HUES64 (cell line): ENCODE data around the gene KLK4.
"Not testable (repeated sequence)": the region's sequence is repeated elsewhere in the genome, so short reads cannot be mapped to it uniquely, and the experiment has no call there.

ENCODE experiments used
- H3K27ac ChIP-seq: 2 replicates; pipeline ENCODE4 v1.7.0; 2013; ENCODE audit warnings: low read depth, low read length, inconsistent platforms
- H3K27me3 ChIP-seq: 2 replicates; pipeline ENCODE4 v1.6.1; 2013; ENCODE audit warnings: mild to moderate bottlenecking, low read length; ENCODE audit not compliant: insufficient read depth
- H3K36me3 ChIP-seq: 2 replicates; pipeline ENCODE4 v1.6.1; 2013; ENCODE audit warnings: mild to moderate bottlenecking, low read length; ENCODE audit not compliant: insufficient read depth
- H3K4me1 ChIP-seq: 2 replicates; pipeline ENCODE4 v1.6.1; 2013; ENCODE audit warnings: mild to moderate bottlenecking, low read length, moderate library complexity; ENCODE audit not compliant: insufficient read depth
- H3K4me3 ChIP-seq: 2 replicates; pipeline ENCODE4 v1.5.1; 2013; ENCODE audit warnings: mild to moderate bottlenecking, low read length, moderate library complexity
- H3K9ac ChIP-seq: 2 replicates; pipeline ENCODE4 v1.6.1; 2013; ENCODE audit warnings: mild to moderate bottlenecking, low read depth, low read length
- H3K9me3 ChIP-seq: 2 replicates; pipeline ENCODE4 v1.6.1; 2013; ENCODE audit warnings: low read depth, low read length; ENCODE audit not compliant: insufficient read depth
- WGBS: fragments of 150-250, 120-280 bp; methylation state at CpG from one replicate; pipeline ENCODE4 v1.1.7; 2013; ENCODE audit warnings: missing lambda C conversion rate; 5-methylcytosine and 5-hydroxymethylcytosine counted together

The KLK4 gene

DNA sequence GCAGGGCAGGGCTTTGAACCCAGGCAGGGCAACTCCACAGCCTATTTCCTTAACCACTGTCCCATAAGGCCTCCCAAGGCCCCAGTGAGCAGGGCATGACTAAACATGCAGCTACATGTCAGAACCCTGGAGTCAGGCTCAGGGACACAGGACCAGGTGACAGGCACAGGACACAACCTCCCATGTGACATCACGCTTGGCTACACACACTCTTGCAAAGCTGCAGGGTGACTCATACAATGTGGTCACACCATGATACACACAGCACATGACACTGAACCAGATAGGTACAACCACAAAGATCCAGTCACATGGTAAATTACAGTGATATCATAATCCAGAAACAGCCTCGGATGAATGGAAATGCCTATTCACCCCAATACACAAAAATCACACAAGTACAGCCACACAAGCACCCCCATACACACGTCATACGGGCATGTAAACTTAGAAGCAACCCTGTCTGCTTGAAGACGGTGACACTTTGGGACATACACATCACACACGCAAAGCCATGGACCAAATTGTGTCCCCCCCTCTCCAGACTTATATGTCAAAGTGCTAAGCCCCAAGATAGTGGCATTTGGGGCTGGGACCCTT lies 14.5 kb downstream of the KLK4 start:
- Histone ChIP-seq H3K4me3 (no peak overlapping the region), H3K27me3 (no peaks in the 10 kb centered on the region), H3K9me3 (peaks cover 29% of the 10 kb centered on the region), H3K27ac (no peak overlapping the region), H3K36me3 (no peaks in the 10 kb centered on the region), H3K4me1 (no peaks in the 10 kb centered on the region), H3K9ac (no peak overlapping the region)
- 81% methylated on average over 6 of the region's 6 CpGs for WGBS

DNA sequence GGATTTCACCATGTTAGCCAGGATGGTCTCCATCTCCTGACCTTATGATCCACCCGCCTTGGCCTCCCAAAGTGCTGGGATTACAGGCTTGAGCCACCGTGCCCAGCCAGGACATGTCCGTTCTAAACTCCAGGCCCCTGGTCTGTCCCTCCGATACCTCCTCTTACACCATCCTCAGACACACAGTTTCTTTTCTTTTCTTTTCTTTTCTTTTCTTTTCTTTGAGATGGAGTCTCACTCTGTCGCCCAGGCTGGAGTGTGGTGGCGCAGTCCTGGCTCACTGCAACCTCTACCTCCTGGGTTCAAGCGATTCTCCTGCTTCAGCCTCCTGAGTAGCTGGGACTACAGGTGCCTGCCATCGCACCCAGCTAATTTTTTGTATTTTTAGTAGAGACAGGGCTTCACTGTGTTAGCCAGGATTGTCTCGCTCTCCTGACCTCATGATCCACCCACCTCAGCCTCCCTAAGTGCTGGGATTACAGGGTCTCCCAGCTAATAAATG lies 15.1 kb downstream of the KLK4 start:
- H3K9ac ChIP-seq, H3K4me1 ChIP-seq, H3K4me3 ChIP-seq, H3K27ac ChIP-seq, H3K27me3 ChIP-seq, H3K36me3 ChIP-seq: not testable (repeated sequence)
- peaks cover 29% of the 10 kb centered on the region for H3K9me3 ChIP-seq
- 89% methylated on average over 9 of the region's 9 CpGs for WGBS

DNA sequence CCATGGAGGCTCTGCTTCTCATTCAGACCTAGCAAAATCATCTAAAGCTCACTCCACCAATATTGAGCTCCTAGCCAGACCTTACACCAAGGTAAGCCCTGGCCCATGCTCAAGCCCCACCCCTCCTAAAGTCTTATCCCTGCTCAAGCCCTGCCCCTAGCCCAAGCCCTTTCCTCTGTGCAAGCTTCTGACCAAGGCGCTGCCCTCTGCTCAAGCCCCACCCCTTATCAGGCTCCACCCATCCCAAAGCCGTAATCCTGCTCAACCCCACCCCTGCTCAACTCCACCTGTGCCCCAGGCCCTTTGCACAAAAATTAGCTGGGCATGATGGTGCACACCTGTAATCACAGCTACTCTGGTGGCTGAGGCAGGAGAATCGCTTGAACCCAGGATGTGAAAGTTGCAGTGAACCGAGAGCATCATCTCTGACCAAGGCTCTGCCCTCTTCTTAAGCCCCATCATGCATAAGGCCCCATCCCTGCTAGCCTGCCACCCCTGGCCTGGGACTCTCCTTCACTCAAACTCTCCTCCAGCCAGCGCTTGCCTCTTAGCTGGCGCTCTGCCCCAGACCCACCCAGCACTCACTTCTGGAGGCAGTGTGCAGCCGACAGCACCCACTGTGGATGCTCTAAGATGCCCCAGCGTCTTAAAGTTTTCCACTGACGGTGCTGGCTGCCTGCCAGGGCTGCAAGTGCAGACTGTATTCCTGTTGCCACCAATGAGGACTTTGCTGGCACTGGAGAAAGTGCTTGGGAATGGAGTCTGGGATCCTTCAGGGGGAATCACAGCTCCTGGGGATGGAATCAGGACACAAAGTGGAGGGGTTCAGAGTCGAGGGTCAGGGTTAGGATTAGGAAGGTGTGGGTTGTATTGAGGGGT lies 16.5 kb downstream of the KLK4 start:
- no peak overlapping the region for H3K9ac ChIP-seq
- 78% methylated on average over 10 of the region's 10 CpGs for WGBS

DNA sequence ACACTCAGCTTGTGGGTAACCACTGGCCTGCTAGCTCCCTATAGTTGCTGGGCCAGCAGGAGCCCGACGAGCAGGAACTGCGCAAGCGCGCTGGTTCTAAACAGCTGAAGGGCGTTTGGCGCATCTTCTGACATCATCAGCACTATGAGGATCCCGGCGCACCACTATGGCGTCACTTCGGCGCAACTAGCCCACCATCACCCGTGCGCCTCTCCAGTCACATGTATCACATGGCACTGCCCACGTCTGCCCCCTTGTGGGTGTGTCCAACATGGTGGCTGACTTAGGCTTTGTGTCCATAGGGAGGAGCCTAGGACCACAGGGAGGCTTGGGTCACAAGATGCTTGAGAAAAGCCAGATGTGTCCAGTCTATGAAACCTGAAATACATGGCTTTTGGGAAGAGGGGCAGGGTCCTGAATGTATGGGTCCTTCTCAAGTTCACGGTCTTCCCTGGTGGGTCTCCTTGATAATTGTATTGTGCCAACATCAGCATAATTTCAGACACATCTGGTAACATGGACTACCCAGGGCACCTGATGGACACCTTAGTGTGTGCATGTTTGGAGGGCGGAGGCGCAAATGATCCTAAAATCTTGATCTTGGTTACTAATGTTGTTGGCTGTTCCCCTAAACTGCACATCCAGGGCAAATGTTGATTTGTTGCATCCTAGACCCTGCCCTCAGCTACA lies 18.0 kb downstream of the KLK4 start:
- WGBS, result 90% methylated on average over 18 of the region's 18 CpGs
- H3K4me3 ChIP-seq, result no peak overlapping the region
- no peak overlapping the region for H3K27ac ChIP-seq
- no peaks in the 10 kb centered on the region for H3K4me1 ChIP-seq
- no peak overlapping the region for H3K9ac ChIP-seq
- no peaks in the 10 kb centered on the region for H3K36me3 ChIP-seq
- peaks cover 35% of the 10 kb centered on the region for H3K9me3 ChIP-seq
- no peaks in the 10 kb centered on the region for H3K27me3 ChIP-seq

More for the DNA sequence above, 16.5 kb downstream of the KLK4 start:
- Histone ChIP-seq H3K4me3 (no peak overlapping the region), H3K4me1 (no peaks in the 10 kb centered on the region), H3K27ac (no peak overlapping the region), H3K27me3 (no peaks in the 10 kb centered on the region), H3K36me3 (no peaks in the 10 kb centered on the region), H3K9me3 (peaks cover 29% of the 10 kb centered on the region)

DNA sequence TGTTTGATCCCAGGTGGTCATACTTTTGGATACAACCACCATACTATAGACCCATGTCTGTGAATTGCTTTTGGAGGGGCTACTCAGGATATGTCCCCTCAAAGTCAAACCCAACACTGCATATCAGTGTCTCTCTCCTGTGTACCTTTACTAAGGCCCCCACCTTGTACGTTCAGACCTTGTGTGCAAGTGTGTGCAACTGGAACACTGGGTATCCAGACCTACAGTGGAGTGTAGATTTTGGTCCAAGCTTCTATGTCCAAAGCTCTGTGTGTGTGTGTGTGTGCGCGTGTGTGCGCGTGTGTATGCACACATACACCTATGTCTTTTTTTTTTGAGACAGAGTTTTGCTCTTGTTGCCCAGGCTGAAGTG lies 20.0 kb downstream of the KLK4 start:
- Histone ChIP-seq H3K27me3 (peaks cover 3% of the 10 kb centered on the region; the same call in 1 of the 2 replicates), H3K9ac (no peak overlapping the region), H3K9me3 (peaks cover 35% of the 10 kb centered on the region), H3K4me3 (no peak overlapping the region), H3K4me1 (no peaks in the 10 kb centered on the region), H3K36me3 (no peaks in the 10 kb centered on the region), H3K27ac (no peak overlapping the region)
- WGBS, result 85% methylated on average over 1 of the region's 5 CpGs

DNA sequence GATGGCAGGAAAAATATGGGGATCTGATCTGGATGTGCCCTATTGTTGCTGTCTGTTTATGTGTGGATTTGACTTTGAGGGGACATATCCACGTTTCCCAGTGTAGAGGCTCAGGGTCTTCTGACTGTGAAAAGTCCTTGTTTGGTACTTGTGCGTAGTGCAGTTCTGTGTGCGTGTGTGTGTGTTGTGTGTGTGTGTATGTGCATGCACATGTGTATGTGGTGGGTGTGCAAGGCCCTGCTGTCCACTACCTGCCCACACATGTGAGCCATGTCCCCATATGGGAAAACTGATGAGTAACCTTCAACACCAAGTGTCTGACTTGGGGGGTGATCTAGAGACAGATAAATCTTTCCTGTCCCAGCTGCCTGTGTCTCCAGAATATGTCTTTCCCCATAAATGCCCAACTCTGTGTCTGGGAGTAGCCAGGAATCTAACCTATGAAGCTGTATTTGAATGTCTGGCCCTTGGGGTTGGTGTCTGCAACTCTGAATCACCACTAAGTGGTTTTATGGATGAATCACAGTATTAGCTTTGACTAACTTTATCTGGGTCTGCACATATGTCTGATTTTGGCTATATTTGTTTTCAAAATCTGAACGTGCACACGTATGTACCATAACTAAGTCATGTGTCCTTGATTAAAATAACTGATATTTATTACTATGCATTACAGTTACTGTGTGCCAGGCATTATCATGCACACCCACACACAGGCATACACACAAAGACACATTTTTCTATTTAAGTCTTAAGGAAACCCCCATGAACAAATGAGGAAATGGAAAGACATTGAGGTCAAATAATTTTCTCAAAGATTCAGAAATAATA lies 20.6 kb downstream of the KLK4 start:
- H3K4me1 ChIP-seq, result no peaks in the 10 kb centered on the region
- H3K4me3 ChIP-seq, result no peak overlapping the region
- no peaks in the 10 kb centered on the region for H3K36me3 ChIP-seq
- peaks cover 39% of the 10 kb centered on the region for H3K9me3 ChIP-seq
- H3K27me3 ChIP-seq, result peaks cover 3% of the 10 kb centered on the region; the same call in 1 of the 2 replicates
- no peak overlapping the region for H3K9ac ChIP-seq
- H3K27ac ChIP-seq, result no peak overlapping the region
- 47% methylated on average over 5 of the region's 5 CpGs for WGBS

DNA sequence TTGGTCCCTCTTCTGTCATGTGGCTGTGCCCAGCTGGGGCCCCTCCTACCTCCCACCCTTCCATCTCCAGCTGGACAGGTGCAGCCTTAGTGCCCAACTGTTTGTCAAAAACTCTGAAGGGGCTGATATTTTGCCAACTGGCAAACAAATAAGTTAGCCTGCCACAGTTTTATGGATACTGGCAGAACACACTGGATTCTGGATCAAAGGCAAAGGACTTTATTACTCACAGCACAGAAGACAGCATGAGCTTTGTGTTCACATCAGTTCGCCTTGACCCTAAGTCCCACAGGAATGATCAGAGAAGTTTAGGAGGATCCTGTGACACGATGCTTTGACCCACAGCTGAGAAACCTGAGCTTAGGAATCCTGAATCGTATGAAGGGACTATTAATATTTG lies 21.6 kb downstream of the KLK4 start:
- H3K9me3 ChIP-seq, result peaks cover 37% of the 10 kb centered on the region
- H3K9ac ChIP-seq, result no peak overlapping the region
- no peaks in the 10 kb centered on the region for H3K36me3 ChIP-seq
- no peaks in the 10 kb centered on the region for H3K4me1 ChIP-seq
- no peak overlapping the region for H3K4me3 ChIP-seq
- WGBS, result 64% methylated on average over 3 of the region's 3 CpGs
- peaks cover 6% of the 10 kb centered on the region; the same call in 1 of the 2 replicates for H3K27me3 ChIP-seq
- no peak overlapping the region for H3K27ac ChIP-seq

DNA sequence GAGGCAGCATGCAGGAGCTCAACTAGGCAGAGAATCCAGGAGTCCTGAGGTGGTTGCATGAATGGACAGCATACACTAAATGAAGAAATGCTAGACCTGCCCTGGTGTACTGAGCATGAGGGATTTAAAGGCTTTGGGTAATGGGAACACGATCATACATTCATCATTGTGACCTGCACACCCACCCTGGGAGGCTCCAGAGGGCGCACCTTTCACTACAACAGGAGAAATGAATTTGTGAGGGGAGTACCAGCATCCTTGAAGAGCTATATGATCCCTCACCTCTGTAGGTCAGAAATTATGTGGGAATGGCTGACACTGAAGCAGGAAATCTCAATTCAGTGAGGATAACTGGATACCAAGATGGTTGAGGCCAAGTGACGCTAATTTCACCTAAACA lies 29.0 kb downstream of the KLK4 start:
- Histone ChIP-seq H3K4me1 (no peaks in the 10 kb centered on the region), H3K9me3 (peaks cover 13% of the 10 kb centered on the region; the same call in 1 of the 2 replicates), H3K27ac (no peak overlapping the region), H3K36me3 (no peaks in the 10 kb centered on the region), H3K4me3 (no peak overlapping the region), H3K9ac (no peak overlapping the region), H3K27me3 (0 out of 2 replicates have a peak, but pooled peaks cover 3% of the 10 kb centered on the region)
- WGBS, result 53% methylated on average over 3 of the region's 3 CpGs

DNA sequence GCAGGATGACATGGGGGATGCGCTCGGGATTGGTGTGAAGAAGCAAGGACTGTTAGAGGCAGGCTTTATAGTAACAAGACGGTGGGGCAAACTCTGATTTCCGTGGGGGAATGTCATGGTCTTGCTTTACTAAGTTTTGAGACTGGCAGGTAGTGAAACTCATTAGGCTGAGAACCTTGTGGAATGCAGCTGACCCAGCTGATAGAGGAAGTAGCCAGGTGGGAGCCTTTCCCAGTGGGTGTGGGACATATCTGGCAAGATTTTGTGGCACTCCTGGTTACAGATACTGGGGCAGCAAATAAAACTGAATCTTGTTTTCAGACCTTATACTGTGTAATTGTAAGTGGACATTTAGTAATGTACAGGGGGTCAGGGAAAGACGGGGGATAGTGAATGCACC lies 31.0 kb downstream of the KLK4 start:
- 0 out of 2 replicates have a peak, but pooled peaks cover 2% of the 10 kb centered on the region for H3K27me3 ChIP-seq
- H3K36me3 ChIP-seq, result no peaks in the 10 kb centered on the region
- WGBS, result 77% methylated on average over 5 of the region's 5 CpGs
- H3K4me3 ChIP-seq, result no peak overlapping the region
- H3K27ac ChIP-seq, result no peak overlapping the region
- 0 out of 2 replicates have a peak, but pooled peaks cover 5% of the 10 kb centered on the region for H3K9me3 ChIP-seq
- H3K9ac ChIP-seq, result no peak overlapping the region
- no peaks in the 10 kb centered on the region for H3K4me1 ChIP-seq

DNA sequence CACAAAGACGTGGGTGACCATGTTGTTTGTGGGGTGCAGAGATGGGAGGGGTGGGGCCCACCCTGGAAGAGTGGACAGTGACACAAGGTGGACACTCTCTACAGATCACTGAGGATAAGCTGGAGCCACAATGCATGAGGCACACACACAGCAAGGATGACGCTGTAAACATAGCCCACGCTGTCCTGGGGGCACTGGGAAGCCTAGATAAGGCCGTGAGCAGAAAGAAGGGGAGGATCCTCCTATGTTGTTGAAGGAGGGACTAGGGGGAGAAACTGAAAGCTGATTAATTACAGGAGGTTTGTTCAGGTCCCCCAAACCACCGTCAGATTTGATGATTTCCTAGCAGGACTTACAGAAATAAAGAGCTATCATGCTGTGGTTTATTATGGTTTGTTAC lies 32.3 kb downstream of the KLK4 start:
- Histone ChIP-seq H3K27me3 (no peaks in the 10 kb centered on the region; the same call in 1 of the 2 replicates), H3K4me1 (no peaks in the 10 kb centered on the region), H3K36me3 (no peaks in the 10 kb centered on the region), H3K9me3 (0 out of 2 replicates have a peak, but pooled peaks cover 3% of the 10 kb centered on the region), H3K27ac (no peak overlapping the region), H3K9ac (no peak overlapping the region), H3K4me3 (no peak overlapping the region)
- 75% methylated on average over 5 of the region's 5 CpGs for WGBS
